ENCODE measurements around the gene EFCAB6. TPM values are rescaled to one million over a fixed set of nuclear protein-coding genes. Genes with fewer than 3 reads are reported as not detected.

Gene EFCAB6
- total and polyA plus RNA-seq, 10 of the 15 experiments (the other 5 are each of a cell fraction or from before 2014, with no cell fraction given), result 0.05 to 0.42 (median 0.19) TPM

DNA sequence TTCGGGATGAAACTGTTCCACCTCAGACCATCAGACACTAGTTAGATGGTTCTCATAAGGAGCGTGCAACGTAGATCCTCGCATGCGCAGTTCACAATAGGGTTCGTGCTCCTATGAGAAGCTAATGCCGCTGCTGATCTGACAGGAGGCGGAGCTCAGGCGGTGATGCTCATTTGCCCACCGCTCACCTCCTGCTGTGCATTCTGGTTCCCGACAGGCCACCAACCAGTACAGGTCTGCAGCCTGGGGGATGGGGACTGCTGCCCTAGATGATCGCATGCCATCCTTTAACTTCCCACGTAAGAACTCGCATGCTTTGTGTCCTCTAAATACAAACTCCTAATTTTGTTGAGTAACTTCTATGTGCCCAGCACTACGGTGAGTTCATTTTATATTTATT is 62.6 kb downstream of the EFCAB6 start:
- WGBS (ENCODE audit: insufficient coverage, insufficient replicate concordance, low lambda C conversion rate, missing lambda C conversion rate), result 75% methylated on average over 15 of the region's 15 CpGs
- DNase-seq (ENCODE audit: low read depth, low spot score), result no peak
- Histone ChIP-seq H4K20me1 (ENCODE audit: control insufficient read depth, insufficient read depth) (no peaks in the 10 kb centered on the region), H3K36me3 (ENCODE audit: control insufficient read depth in 2 of 2, insufficient read depth in 2 of 2, low read length in 1 of 2) (no peaks in the 10 kb centered on the region), H3K4me2 (ENCODE audit: control insufficient read depth, insufficient read depth) (no peak overlapping the region), H3K27me3 (replicated peaks in 1 of 2; ENCODE audit: control insufficient read depth in 2 of 2, insufficient read depth in 2 of 2, low read length in 1 of 2) (no peaks in the 10 kb centered on the region), H3K9me3 (replicated peaks; ENCODE audit: control insufficient read depth, insufficient read depth, low read length) (no peaks in the 10 kb centered on the region), H3K79me2 (ENCODE audit: control insufficient read depth, insufficient read depth, low read length) (no peaks in the 10 kb centered on the region), H2AFZ (ENCODE audit: control insufficient read depth, low read depth, low read length) (no peak overlapping the region), H3K4me1 (ENCODE audit: control insufficient read depth, insufficient read depth, low read length) (no peaks in the 10 kb centered on the region), H3K4me3 (no peak overlapping the region), H3K27ac (ENCODE audit: control insufficient read depth, insufficient read depth) (no peak overlapping the region), H3K9ac (ENCODE audit: control insufficient read depth, insufficient read depth, low read length) (no peak overlapping the region)
- intact Hi-C loops (cut with micrococcal nuclease; ENCODE audit: unreplicated experiment) (loop anchor here (10.0 kb wide), 1 partner anchor 135 kb away; no protein-coding TSS in a partner anchor), in situ Hi-C loops (cut with MboI) (no loop called here)
- FAIRE-seq, result no peak
- no TSS peak for BruUV-seq (replicated peaks)
- ChIA-PET CTCF (interaction anchor here (1.0 to 2.3 kb wide), 4 partner anchors 47 to 135 kb away, joined by 4 to 12 read pairs (median 6); no protein-coding TSS in a partner anchor), SMC1A (ENCODE audit: uncharacterized antibody, unreplicated experiment) (interaction anchor here (0.6 to 1.5 kb wide), 4 partner anchors 19 to 78 kb away, joined by 3 to 6 read pairs (median 4); no protein-coding TSS in a partner anchor), RAD21 (ENCODE audit: unreplicated experiment) (interaction anchor here (1.0 to 1.7 kb wide), 2 partner anchors 47 to 80 kb away, joined by 3 to 4 read pairs; no protein-coding TSS in a partner anchor), POLR2A (no interaction called here)
- no peak for ATAC-seq
- TF ChIP-seq SUPT20H (IDR thresholded peaks at IDR 0.05; ENCODE audit: borderline replicate concordance, control insufficient read depth, low read depth, low read length), result no peak
- no peak for TF ChIP-seq MXI1 (IDR thresholded peaks at IDR 0.05; ENCODE audit: low read depth, low read length)
- TF ChIP-seq ZSCAN29 (IDR thresholded peaks at IDR 0.05), result no peak
- no peak for TF ChIP-seq YY1 (IDR thresholded peaks at IDR 0.05; ENCODE audit: low read depth, low read length)
- TF ChIP-seq, protein P1, sequence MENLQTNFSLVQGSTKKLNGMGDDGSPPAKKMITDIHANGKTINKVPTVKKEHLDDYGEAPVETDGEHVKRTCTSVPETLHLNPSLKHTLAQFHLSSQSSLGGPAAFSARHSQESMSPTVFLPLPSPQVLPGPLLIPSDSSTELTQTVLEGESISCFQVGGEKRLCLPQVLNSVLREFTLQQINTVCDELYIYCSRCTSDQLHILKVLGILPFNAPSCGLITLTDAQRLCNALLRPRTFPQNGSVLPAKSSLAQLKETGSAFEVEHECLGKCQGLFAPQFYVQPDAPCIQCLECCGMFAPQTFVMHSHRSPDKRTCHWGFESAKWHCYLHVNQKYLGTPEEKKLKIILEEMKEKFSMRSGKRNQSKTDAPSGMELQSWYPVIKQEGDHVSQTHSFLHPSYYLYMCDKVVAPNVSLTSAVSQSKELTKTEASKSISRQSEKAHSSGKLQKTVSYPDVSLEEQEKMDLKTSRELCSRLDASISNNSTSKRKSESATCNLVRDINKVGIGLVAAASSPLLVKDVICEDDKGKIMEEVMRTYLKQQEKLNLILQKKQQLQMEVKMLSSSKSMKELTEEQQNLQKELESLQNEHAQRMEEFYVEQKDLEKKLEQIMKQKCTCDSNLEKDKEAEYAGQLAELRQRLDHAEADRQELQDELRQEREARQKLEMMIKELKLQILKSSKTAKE (IDR thresholded peaks at IDR 0.05; ENCODE audit: low read depth, poor library complexity, severe bottlenecking), result no peak
- TF ChIP-seq IKZF1 (conservative IDR thresholded peaks at IDR 0.05), result no peak
- no peak for TF ChIP-seq POLR2A (IDR thresholded peaks at IDR 0.05; ENCODE audit: low read depth, low read length)
- TF ChIP-seq, protein P2, sequence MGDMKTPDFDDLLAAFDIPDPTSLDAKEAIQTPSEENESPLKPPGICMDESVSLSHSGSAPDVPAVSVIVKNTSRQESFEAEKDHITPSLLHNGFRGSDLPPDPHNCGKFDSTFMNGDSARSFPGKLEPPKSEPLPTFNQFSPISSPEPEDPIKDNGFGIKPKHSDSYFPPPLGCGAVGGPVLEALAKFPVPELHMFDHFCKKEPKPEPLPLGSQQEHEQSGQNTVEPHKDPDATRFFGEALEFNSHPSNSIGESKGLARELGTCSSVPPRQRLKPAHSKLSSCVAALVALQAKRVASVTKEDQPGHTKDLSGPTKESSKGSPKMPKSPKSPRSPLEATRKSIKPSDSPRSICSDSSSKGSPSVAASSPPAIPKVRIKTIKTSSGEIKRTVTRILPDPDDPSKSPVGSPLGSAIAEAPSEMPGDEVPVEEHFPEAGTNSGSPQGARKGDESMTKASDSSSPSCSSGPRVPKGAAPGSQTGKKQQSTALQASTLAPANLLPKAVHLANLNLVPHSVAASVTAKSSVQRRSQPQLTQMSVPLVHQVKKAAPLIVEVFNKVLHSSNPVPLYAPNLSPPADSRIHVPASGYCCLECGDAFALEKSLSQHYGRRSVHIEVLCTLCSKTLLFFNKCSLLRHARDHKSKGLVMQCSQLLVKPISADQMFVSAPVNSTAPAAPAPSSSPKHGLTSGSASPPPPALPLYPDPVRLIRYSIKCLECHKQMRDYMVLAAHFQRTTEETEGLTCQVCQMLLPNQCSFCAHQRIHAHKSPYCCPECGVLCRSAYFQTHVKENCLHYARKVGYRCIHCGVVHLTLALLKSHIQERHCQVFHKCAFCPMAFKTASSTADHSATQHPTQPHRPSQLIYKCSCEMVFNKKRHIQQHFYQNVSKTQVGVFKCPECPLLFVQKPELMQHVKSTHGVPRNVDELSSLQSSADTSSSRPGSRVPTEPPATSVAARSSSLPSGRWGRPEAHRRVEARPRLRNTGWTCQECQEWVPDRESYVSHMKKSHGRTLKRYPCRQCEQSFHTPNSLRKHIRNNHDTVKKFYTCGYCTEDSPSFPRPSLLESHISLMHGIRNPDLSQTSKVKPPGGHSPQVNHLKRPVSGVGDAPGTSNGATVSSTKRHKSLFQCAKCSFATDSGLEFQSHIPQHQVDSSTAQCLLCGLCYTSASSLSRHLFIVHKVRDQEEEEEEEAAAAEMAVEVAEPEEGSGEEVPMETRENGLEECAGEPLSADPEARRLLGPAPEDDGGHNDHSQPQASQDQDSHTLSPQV (IDR thresholded peaks at IDR 0.05), result no peak
- TF ChIP-seq, protein P3, sequence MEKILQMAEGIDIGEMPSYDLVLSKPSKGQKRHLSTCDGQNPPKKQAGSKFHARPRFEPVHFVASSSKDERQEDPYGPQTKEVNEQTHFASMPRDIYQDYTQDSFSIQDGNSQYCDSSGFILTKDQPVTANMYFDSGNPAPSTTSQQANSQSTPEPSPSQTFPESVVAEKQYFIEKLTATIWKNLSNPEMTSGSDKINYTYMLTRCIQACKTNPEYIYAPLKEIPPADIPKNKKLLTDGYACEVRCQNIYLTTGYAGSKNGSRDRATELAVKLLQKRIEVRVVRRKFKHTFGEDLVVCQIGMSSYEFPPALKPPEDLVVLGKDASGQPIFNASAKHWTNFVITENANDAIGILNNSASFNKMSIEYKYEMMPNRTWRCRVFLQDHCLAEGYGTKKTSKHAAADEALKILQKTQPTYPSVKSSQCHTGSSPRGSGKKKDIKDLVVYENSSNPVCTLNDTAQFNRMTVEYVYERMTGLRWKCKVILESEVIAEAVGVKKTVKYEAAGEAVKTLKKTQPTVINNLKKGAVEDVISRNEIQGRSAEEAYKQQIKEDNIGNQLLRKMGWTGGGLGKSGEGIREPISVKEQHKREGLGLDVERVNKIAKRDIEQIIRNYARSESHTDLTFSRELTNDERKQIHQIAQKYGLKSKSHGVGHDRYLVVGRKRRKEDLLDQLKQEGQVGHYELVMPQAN (conservative IDR thresholded peaks at IDR 0.05), result no peak
- TF ChIP-seq SMAD1 (IDR thresholded peaks at IDR 0.05; ENCODE audit: low read depth, partially characterized antibody), result no peak
- TF ChIP-seq, protein P4, sequence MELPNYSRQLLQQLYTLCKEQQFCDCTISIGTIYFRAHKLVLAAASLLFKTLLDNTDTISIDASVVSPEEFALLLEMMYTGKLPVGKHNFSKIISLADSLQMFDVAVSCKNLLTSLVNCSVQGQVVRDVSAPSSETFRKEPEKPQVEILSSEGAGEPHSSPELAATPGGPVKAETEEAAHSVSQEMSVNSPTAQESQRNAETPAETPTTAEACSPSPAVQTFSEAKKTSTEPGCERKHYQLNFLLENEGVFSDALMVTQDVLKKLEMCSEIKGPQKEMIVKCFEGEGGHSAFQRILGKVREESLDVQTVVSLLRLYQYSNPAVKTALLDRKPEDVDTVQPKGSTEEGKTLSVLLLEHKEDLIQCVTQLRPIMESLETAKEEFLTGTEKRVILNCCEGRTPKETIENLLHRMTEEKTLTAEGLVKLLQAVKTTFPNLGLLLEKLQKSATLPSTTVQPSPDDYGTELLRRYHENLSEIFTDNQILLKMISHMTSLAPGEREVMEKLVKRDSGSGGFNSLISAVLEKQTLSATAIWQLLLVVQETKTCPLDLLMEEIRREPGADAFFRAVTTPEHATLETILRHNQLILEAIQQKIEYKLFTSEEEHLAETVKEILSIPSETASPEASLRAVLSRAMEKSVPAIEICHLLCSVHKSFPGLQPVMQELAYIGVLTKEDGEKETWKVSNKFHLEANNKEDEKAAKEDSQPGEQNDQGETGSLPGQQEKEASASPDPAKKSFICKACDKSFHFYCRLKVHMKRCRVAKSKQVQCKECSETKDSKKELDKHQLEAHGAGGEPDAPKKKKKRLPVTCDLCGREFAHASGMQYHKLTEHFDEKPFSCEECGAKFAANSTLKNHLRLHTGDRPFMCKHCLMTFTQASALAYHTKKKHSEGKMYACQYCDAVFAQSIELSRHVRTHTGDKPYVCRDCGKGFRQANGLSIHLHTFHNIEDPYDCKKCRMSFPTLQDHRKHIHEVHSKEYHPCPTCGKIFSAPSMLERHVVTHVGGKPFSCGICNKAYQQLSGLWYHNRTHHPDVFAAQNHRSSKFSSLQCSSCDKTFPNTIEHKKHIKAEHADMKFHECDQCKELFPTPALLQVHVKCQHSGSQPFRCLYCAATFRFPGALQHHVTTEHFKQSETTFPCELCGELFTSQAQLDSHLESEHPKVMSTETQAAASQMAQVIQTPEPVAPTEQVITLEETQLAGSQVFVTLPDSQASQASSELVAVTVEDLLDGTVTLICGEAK (IDR thresholded peaks at IDR 0.05; ENCODE audit: borderline replicate concordance), result no peak
- TF ChIP-seq DPF2 (IDR thresholded peaks at IDR 0.05), result no peak

All from GM12878 (cell line).